ENCODE data around the gene BRD3.
"Not testable (repeated sequence)": the region's sequence is repeated elsewhere in the genome, so short reads cannot be mapped to it uniquely, and the experiment has no call there.

BRD3 gene

GRCh38 chr9:134073500-134073899, 5.7 kb upstream of the BRD3 start:
- TF ChIP-seq CTCF (IDR thresholded peaks at IDR 0.05), result no peak
- no peak for DNase-seq (ENCODE audit: low spot score)
- H3K4me3 ChIP-seq, result no peak overlapping the region
- no peak overlapping the region for H3K27ac ChIP-seq

DNA sequence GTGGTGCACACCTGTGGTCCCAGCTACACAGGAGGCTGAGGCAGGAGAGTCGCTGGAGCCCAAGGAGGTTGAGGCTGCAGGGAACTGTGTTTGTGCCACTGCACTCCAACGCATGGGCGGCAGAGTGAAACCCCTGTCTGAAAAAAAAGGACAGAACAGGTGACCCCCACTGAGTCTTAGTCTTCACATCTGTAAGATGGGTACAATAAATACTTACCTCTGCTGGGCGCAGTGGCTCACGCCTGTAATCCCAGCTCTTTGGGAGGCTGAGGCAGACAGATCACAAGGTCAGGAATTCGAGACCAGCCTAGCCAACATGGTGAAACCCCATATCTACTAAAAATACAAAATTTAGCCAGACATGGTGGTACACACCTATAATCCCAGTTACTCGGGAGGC, 4.9 kb upstream of the BRD3 start:
- H3K4me3 ChIP-seq; H3K27ac ChIP-seq; DNase-seq (ENCODE audit: low spot score): not testable (repeated sequence)

DNA sequence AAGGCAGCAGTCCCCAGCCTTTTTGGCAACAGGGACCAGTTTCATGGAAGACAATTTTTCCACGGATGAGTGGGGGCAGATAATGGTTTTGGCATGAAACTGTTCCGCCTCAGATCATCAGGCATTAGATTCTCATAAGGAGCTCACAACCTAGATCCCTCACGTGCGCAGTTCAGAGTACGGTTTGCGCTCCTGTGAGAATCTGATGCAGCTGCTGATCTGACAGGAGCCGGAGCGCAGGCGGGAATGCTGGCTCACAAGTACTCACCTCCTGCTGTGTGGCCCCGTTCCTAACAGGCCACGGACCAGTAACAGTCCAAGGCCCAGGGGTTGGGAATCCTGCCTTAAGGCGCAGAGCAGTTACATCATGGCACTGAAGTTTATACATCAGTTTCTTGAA, 3.3 kb upstream of the BRD3 start:
- TF ChIP-seq CTCF (IDR thresholded peaks at IDR 0.05), result no peak
- Histone ChIP-seq H3K27ac (no peak overlapping the region), H3K4me3 (no peak overlapping the region)
- DNase-seq (ENCODE audit: low spot score), result peak; percentile 62

DNA sequence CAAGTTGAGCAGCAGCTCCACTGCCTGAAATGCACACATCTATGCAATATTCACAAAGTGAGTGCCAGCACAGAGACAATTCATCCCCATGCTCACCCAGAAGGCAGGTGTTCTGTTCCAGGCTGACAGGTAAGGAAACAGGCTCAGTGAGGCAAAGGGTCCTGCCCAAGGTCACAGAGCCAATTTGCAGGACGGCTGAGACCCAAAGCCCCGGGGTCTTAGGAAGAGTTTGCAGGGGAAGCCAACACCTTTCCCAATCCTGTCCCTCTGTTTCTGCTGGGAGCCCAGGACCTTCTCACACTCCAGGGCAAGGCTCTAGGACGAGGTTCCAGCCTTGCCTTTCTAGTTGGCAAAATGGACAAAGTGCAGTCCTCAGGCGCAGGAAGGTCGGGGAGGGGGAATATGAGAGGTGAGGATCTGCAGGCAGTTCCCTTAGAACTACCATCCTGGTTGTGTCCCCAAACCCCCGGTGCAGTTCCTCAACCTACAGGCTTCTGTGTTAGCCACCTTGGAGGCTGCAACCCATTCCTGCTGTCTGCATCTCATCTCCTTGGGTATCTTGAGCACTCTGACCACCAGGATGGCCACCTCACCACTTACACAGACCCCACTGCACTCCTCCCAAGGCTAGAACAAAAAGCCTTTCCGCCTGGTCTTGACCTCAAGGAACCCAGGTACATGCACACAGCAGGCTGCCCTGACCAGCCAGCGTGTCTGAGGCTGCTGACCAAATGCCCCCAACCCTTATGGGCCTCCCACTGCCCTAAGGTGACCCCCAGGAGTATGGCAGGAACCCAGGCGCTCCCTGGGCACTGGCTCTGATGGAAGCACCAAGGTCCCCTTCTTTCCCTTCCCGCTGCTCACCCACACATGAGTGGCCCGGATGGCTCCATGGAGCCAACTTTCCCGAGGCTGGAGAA, 1.9 kb upstream of the BRD3 start:
- no peak for TF ChIP-seq CTCF (IDR thresholded peaks at IDR 0.05)
- peak; percentile 71 for DNase-seq (ENCODE audit: low spot score)
- H3K27ac ChIP-seq, result no peak overlapping the region
- H3K4me3 ChIP-seq, result peak overlapping the region; percentile 92

GRCh38 chr9:134068744-134069479, 1.1 kb upstream of the BRD3 start:
- H3K27ac ChIP-seq, result peak overlapping the region; percentile 88 to 99
- DNase-seq (ENCODE audit: low spot score), result peak; percentile 65
- peak overlapping the region; percentile 92 for H3K4me3 ChIP-seq
- TF ChIP-seq CTCF (IDR thresholded peaks at IDR 0.05), result no peak

DNA sequence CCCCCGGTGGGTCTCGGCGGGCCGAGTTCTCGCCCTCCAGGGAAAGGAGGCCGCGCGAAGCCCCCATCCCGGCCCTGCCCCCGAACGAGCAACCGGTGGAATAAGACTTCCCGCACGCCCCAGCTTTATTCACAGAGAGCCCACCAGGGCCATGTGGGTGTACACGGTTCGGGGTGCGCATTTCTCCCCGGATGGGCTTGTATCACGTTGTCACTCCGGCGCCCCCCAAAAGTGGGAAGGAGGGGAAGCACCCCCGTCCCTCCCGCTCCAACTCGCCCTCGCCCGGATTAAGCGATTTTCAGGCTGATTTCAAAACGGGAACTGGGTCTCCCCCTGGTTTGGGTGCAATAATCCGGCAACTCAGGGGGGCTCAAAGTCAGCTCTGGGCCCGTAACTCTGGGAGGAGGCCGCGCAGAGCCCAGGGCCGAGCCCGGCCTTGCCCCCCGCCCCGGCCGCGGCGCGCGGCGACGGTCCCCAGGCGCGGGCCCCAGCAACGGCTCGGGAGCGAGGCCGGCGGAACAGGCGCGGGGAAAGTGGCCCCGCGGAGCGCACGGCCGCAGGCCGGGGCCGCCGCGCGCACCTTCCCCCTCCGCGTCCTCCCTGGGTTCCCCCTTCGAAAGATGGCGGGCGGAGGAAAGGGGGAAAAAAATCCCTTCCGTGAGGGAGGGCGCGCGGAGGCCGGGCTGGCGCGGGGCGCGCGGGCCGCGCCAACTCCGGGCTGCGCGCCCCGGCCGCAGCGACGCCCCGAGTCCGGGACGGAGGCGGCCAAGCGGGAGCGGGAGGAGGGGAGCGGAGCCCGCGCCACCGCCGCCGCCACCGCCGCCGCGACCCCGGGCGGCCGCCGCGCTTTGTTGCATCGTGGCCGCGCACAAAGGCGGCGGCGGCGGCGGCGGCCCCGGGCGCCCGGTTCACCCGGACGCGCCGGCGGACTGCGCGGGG, 644 bp downstream of the BRD3 start:
- peak; percentile 75 for DNase-seq (ENCODE audit: low spot score)
- no peak for TF ChIP-seq CTCF (IDR thresholded peaks at IDR 0.05)
- Histone ChIP-seq H3K27ac (peak overlapping the region; percentile 54 to 99), H3K4me3 (peak overlapping the region; percentile 92)

GRCh38 chr9:134066526-134066912, 1.3 kb downstream of the BRD3 start:
- no peak for TF ChIP-seq CTCF (IDR thresholded peaks at IDR 0.05)
- peak overlapping the region; percentile 54 to 99 for H3K27ac ChIP-seq
- peak overlapping the region; percentile 92 for H3K4me3 ChIP-seq
- DNase-seq (ENCODE audit: low spot score), result no peak

Data from coronary artery (tissue), 2 donors.